Measurements from ENCODE around the gene NHEJ1.

Gene NHEJ1

GRCh38 chr2:219087848-219088247 lies 72.8 kb downstream of the NHEJ1 start:
- no peak for TF ChIP-seq CTCF (IDR thresholded peaks at IDR 0.05; ENCODE audit: control insufficient read depth, extremely low read depth, insufficient read depth)
- H3K4me3 ChIP-seq (ENCODE audit: low read depth, low read length): no peak overlapping the region
- DNase-seq (ENCODE audit: low read depth): no peak

- no peak overlapping the region for H3K4me3 ChIP-seq (ENCODE audit: low read depth, low read length)
- no peak for DNase-seq (ENCODE audit: low read depth)
- no peak for TF ChIP-seq CTCF (IDR thresholded peaks at IDR 0.05; ENCODE audit: control insufficient read depth, extremely low read depth, insufficient read depth)
Measured at GRCh38 chr2:219087361-219087760, 73.3 kb downstream of the NHEJ1 start.

GRCh38 chr2:219086196-219086595 lies 74.4 kb downstream of the NHEJ1 start:
- no peak for TF ChIP-seq CTCF (IDR thresholded peaks at IDR 0.05; ENCODE audit: control insufficient read depth, extremely low read depth, insufficient read depth)
- no peak for DNase-seq (ENCODE audit: low read depth)
- no peak overlapping the region for H3K4me3 ChIP-seq (ENCODE audit: low read depth, low read length)

- H3K4me3 ChIP-seq (ENCODE audit: low read depth, low read length): no peak overlapping the region
- TF ChIP-seq CTCF (IDR thresholded peaks at IDR 0.05; ENCODE audit: control insufficient read depth, extremely low read depth, insufficient read depth): no peak
- DNase-seq (ENCODE audit: low read depth): no peak
Measured at GRCh38 chr2:219084791-219085190, 75.8 kb downstream of the NHEJ1 start.

GRCh38 chr2:219082332-219082958 lies 78.2 kb downstream of the NHEJ1 start:
- TF ChIP-seq CTCF (IDR thresholded peaks at IDR 0.05; ENCODE audit: control insufficient read depth, extremely low read depth, insufficient read depth): no peak

GRCh38 chr2:219081701-219082331 lies 78.8 kb downstream of the NHEJ1 start:
- TF ChIP-seq CTCF (IDR thresholded peaks at IDR 0.05; ENCODE audit: control insufficient read depth, extremely low read depth, insufficient read depth): no peak
- H3K4me3 ChIP-seq (ENCODE audit: low read depth, low read length): no peak overlapping the region
- DNase-seq (ENCODE audit: low read depth): no peak

More at GRCh38 chr2:219082332-219082958, 78.2 kb downstream of the NHEJ1 start:
- no peak overlapping the region for H3K4me3 ChIP-seq (ENCODE audit: low read depth, low read length)
- DNase-seq (ENCODE audit: low read depth): no peak

- TF ChIP-seq CTCF (IDR thresholded peaks at IDR 0.05; ENCODE audit: control insufficient read depth, extremely low read depth, insufficient read depth): no peak
- no peak overlapping the region for H3K4me3 ChIP-seq (ENCODE audit: low read depth, low read length)
Measured at GRCh38 chr2:219081096-219081495, 79.5 kb downstream of the NHEJ1 start.

More at GRCh38 chr2:219081096-219081495, 79.5 kb downstream of the NHEJ1 start:
- DNase-seq (ENCODE audit: low read depth): no peak

Data from LNCaP clone FGC (cell line).